B cell (primary cell): Measurements from ENCODE around the gene HSPD1. TPM values are rescaled to one million over a fixed set of nuclear protein-coding genes. Genes with fewer than 3 reads are reported as not detected.
A peak's percentile ranks its signal among the peaks of the same experiment; 100 is the strongest.

Experiments
- ATAC-seq: fragments of 200-7000 bp; cut with Tn5 transposase; one replicate; pipeline ENCODE4 v1.10.0; 2021; ENCODE audit warnings: low read depth, mild to moderate bottlenecking, moderate number of reproducible peaks, moderate library complexity
- CTCF ChIA-PET: fragments of 350-600 bp; sonication (Branson Sonifier 250); formaldehyde crosslinking; loops from one replicate; lab custom pipeline; 2021; ENCODE audit warnings: antibody characterized with exemption, inconsistent platforms; lab: Charles Lee
- POLR2A ChIA-PET: fragments of 350-600 bp; sonication (Branson Sonifier 250); formaldehyde crosslinking; loops from one replicate; lab custom pipeline; 2021; ENCODE audit warnings: antibody characterized with exemption; lab: Charles Lee
- DNase-seq: peaks from one replicate; pipeline ENCODE4 v3.0.0; 2013
- H2AFZ ChIP-seq: 2 replicates; pipeline ENCODE4 v1.6.1; 2012; ENCODE audit warnings: mild to moderate bottlenecking, low read depth, low read length; ENCODE audit not compliant: insufficient read depth, poor library complexity, severe bottlenecking
- H3K27ac ChIP-seq, 2 donors: 1 replicate in 1 of 2; 2 replicates in 1 of 2; pipeline ENCODE4 v1.5.1; 2012 to 2013; ENCODE audit warnings: low read length in 2 of 2, mild to moderate bottlenecking in 2 of 2, moderate library complexity in 1 of 2
- H3K27me3 ChIP-seq, 4 experiments: fragments of 200-600 bp in 1 of 4; sonication (generic) in 1 of 4; replicated peaks in 1 of 4; 1 replicate in 2 of 4; 2 replicates in 2 of 4; pipeline versions ENCODE4 v1.6.1 to v1.7.0; 2013 to 2016; ENCODE audit warnings: low read length in 3 of 4, mild to moderate bottlenecking in 2 of 4, mixed read lengths in 1 of 4, moderate library complexity in 1 of 4; ENCODE audit not compliant: insufficient read depth in 4 of 4, control insufficient read depth in 3 of 4; ENCODE audit errors: control extremely low read depth in 1 of 4
- H3K36me3 ChIP-seq, 2 experiments: replicated peaks in 1 of 2; 1 replicate in 1 of 2; 2 replicates in 1 of 2; pipeline versions ENCODE4 v1.6.1 to v1.7.1; 2013; ENCODE audit warnings: low read length in 1 of 2; ENCODE audit not compliant: insufficient read depth in 2 of 2, control insufficient read depth in 1 of 2; ENCODE audit errors: control extremely low read depth in 1 of 2, extremely low read depth in 1 of 2
- H3K4me1 ChIP-seq, 2 donors: fragments of 200-600 bp in 1 of 2; sonication (generic) in 1 of 2; 1 replicate in 1 of 2; 2 replicates in 1 of 2; pipeline versions ENCODE4 v1.5.1 to v1.6.1; 2013 to 2017; ENCODE audit warnings: low read length in 2 of 2; ENCODE audit not compliant: control insufficient read depth in 2 of 2, insufficient read depth in 2 of 2
- H3K4me2 ChIP-seq: replicated peaks from 2 replicates; pipeline ENCODE3; 2012; ENCODE audit warnings: mild to moderate bottlenecking, low read depth, low read length; ENCODE audit not compliant: poor library complexity, severe bottlenecking
- H3K4me3 ChIP-seq, 5 experiments: fragments of 200-600 bp in 1 of 5; sonication (generic) in 1 of 5; 1 replicate in 3 of 5; 2 replicates in 2 of 5; pipeline versions ENCODE4 v1.5.1 to v1.7.0; 2011 to 2016; ENCODE audit warnings: low read length in 4 of 5, mild to moderate bottlenecking in 4 of 5, low read depth in 2 of 5, control low read depth in 1 of 5, moderate library complexity in 1 of 5; ENCODE audit not compliant: insufficient read depth in 1 of 5; ENCODE audit errors: control extremely low read depth in 1 of 5, extremely low read depth in 1 of 5
- H3K79me2 ChIP-seq: fragments of 200-600 bp; sonication (generic); one replicate; pipeline ENCODE4 v1.6.0; 2016; ENCODE audit warnings: low read length; ENCODE audit not compliant: control insufficient read depth, insufficient read depth
- H3K9ac ChIP-seq: fragments of 200-600 bp; sonication (generic); 2 replicates; pipeline ENCODE4 v1.6.1; 2017; ENCODE audit warnings: mild to moderate bottlenecking, low read length, moderate library complexity
- H3K9me3 ChIP-seq, 3 donors: one replicate each; pipeline versions ENCODE4 v1.6.1 to v1.7.1; 2013; ENCODE audit warnings: low read length in 2 of 3; ENCODE audit not compliant: control insufficient read depth in 2 of 3, insufficient read depth in 1 of 3; ENCODE audit errors: control extremely low read depth in 1 of 3
- H4K20me1 ChIP-seq: 2 replicates; pipeline ENCODE4 v1.6.0; 2012; ENCODE audit warnings: mild to moderate bottlenecking, low read length; ENCODE audit not compliant: insufficient read depth, control insufficient read depth, poor library complexity, severe bottlenecking
- H3K27ac Mint-ChIP-seq: one replicate; pipeline ENCODE4 v1.8.0; 2021; ENCODE audit warnings: mixed read lengths
- H3K27me3 Mint-ChIP-seq: one replicate; pipeline ENCODE4 v1.8.0; 2021; ENCODE audit warnings: mixed read lengths
- H3K4me1 Mint-ChIP-seq: one replicate; pipeline ENCODE4 v1.8.0; 2021; ENCODE audit warnings: mixed read lengths
- H3K4me3 Mint-ChIP-seq: one replicate; pipeline ENCODE4 v1.8.0; 2021; ENCODE audit warnings: mixed read lengths
- H3K9me3 Mint-ChIP-seq: one replicate; pipeline ENCODE4 v1.8.0; 2022; ENCODE audit warnings: mixed read lengths; ENCODE audit not compliant: insufficient read depth
- EZH2 ChIP-seq: IDR thresholded peaks from 2 replicates; pipeline ENCODE4 v1.6.1; 2012; ENCODE audit warnings: borderline replicate concordance, low read depth, mild to moderate bottlenecking, moderate library complexity, low read length; ENCODE audit not compliant: insufficient read depth, poor library complexity, severe bottlenecking
- WGBS: methylation state at CpG from one replicate; pipeline ENCODE4 v1.1.5; 2013; ENCODE audit warnings: missing lambda C conversion rate; ENCODE audit not compliant: insufficient coverage; 5-methylcytosine and 5-hydroxymethylcytosine counted together
- intact Hi-C: fragments of 100-400 bp; cut with micrococcal nuclease; formaldehyde crosslinking; loops from one replicate; pipeline ENCODE4 v1.10.0; 2022
- polyA plus RNA-seq: library from polyadenylated mRNA; depleted of rRNA; stranded (reverse); fragments of >200 nt; gene quantifications from 2 replicates; pipeline ENCODE4 v1.2.3, GENCODE V29; 2012
- small RNA-seq: library from RNA; depleted of rRNA; stranded (forward); fragments of <200 nt; gene quantifications from one replicate; pipeline ENCODE3, GENCODE V24; 2012; ENCODE audit warnings: low replicate concordance, low read depth; ENCODE audit not compliant: insufficient read length
- total RNA-seq, 2 donors: library from RNA; stranded (reverse); fragments of 120-200 nt in 1 of 2; gene quantifications; 1 replicate in 1 of 2; 2 replicates in 1 of 2; pipeline versions ENCODE4 v1.2.3 to v1.2.4, GENCODE V29; 2013 to 2022

The HSPD1 gene
- total and polyA plus RNA-seq, 2 donors (not counting 1 experiment from before 2014, with no cell fraction given) = 46.6 to 112 TPM

GRCh38 chr2:197437380-197437779 is 62.3 kb downstream of the HSPD1 start:
- H3K79me2 ChIP-seq = peaks cover 32% of the 10 kb centered on the region
- no peak overlapping the region for H3K9ac ChIP-seq
- Mint-ChIP-seq H3K27me3 (no peaks in the 10 kb centered on the region), H3K27ac (peak overlapping the region; percentile 26), H3K4me1 (peaks cover 29% of the 10 kb centered on the region), H3K4me3 (peak overlapping the region; percentile 7), H3K9me3 (no peaks in the 10 kb centered on the region)
- peaks cover 22 to 25% of the 10 kb centered on the region in 2 donors for H3K4me1 ChIP-seq
- no peak for DNase-seq
- no peak overlapping the region for H2AFZ ChIP-seq
- ChIA-PET POLR2A (interaction anchor here (1.6 to 2.6 kb wide), 3 partner anchors 13 to 63 kb away, joined by 4 to 7 read pairs (median 4); partner anchors contain the start of genes COQ10B, HSPD1 and HSPE1), CTCF (interaction anchor here (1.4 kb wide), 1 partner anchor 16 kb away, joined by 5 read pairs; the partner anchor contains the start of gene COQ10B)
- no peak for TF ChIP-seq EZH2
- ATAC-seq = no peak
- no peak overlapping the region for H3K4me3 ChIP-seq
- H3K27ac ChIP-seq = no peak overlapping the region
- no peaks in the 10 kb centered on the region for H3K9me3 ChIP-seq
- H3K4me2 ChIP-seq = no peak overlapping the region
- no peaks in the 10 kb centered on the region for H3K36me3 ChIP-seq
- H4K20me1 ChIP-seq = no peaks in the 10 kb centered on the region
- H3K27me3 ChIP-seq = no peaks in the 10 kb centered on the region
- intact Hi-C loops = no loop called here
- 100% methylated on average over 2 of the region's 2 CpGs for WGBS

Small RNA genes within 50 kb of the gene (small RNA-seq; reads per million reads assigned to genes)
- gene AC020550.1 (not detected), gene RNU6-1029P (not detected)

Other genes starting within 250 kb of the HSPD1 start
- 450 and 457 TPM in 2 replicates for gene ANKRD44, start 189.1 kb downstream of the HSPD1 start, total RNA-seq
- 84.9 and 92.6 TPM in 2 replicates for gene ANKRD44, start 189.1 kb downstream of the HSPD1 start, polyA plus RNA-seq
- 523 and 524 TPM in 2 replicates for gene SF3B1, start 64.8 kb downstream of the HSPD1 start, total RNA-seq
- gene SF3B1, start 64.8 kb downstream of the HSPD1 start, polyA plus RNA-seq = 722 and 844 TPM in 2 replicates
- 29.1 and 29.6 TPM in 2 replicates for gene COQ10B, start 46.3 kb downstream of the HSPD1 start, total RNA-seq
- 5.8 and 14.5 TPM in 2 replicates for gene COQ10B, start 46.3 kb downstream of the HSPD1 start, polyA plus RNA-seq
- 37.9 and 46.2 TPM in 2 replicates for gene HSPE1, start 539 bp upstream of the HSPD1 start, total RNA-seq
- gene HSPE1, start 539 bp upstream of the HSPD1 start, polyA plus RNA-seq = 49.8 and 59.9 TPM in 2 replicates
- gene MOB4, start 16.2 kb upstream of the HSPD1 start, total RNA-seq = 20.1 and 20.8 TPM in 2 replicates
- 12.6 and 15.6 TPM in 2 replicates for gene MOB4, start 16.2 kb upstream of the HSPD1 start, polyA plus RNA-seq
- gene RFTN2, start 175.7 kb upstream of the HSPD1 start, total RNA-seq = not detected in 2 replicates
- not detected in 2 replicates for gene RFTN2, start 175.7 kb upstream of the HSPD1 start, polyA plus RNA-seq
- 10.5 and 12.0 TPM in 2 replicates for gene MARS2, start 205.5 kb upstream of the HSPD1 start, total RNA-seq
- 3.1 and 5.1 TPM in 2 replicates for gene MARS2, start 205.5 kb upstream of the HSPD1 start, polyA plus RNA-seq